ENCODE data around the gene CEBPG.

Gene CEBPG

DNA sequence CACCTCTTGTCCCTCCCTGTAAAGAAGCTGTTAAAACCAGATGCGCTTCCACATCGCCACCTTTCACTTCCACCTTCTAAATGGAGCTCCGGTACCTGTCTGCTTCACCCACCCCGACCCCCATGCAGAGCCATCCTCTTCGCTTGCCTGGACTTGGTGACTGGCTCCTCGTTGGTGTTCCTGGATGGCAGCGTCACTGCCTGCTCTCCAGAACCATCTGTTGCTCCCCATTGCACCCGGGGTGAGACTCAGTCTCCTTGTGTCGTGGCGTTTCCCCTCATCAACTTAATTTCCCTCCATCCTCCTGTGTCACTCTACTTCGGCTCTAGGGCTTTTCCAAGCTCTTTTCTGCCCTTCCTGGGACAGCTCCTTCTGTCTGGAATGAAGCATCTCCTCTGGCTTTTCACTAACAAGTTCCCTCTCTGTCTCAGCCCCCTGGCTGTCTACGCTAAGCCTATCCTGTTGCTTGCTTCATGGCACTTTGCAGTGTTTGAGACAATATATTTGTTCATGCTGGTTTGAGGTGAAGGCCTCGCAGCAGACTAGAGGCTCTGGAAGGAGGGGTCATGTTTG lies 10.3 kb downstream of the CEBPG start:
- DNase-seq: no peak

DNA sequence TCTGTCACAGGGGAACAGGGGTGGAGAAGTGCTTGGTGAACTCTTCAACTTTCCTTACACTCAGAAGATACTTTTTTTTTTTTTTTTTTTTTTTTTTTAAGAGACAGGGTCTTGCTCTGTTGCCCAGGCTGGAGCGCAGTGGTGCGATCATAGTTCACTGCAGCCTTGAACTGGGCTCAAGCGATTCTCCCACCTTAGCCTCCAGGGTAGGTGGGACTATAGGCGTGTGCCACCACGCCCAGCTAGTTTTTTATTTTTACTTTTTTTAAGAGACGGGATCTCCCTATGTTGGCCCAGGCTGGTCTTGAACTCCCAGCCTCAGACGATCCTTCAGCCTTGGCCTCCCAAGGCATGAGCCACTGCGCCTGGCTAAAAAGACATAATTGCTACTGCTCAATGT lies 11.5 kb downstream of the CEBPG start:
- DNase-seq: no peak

DNA sequence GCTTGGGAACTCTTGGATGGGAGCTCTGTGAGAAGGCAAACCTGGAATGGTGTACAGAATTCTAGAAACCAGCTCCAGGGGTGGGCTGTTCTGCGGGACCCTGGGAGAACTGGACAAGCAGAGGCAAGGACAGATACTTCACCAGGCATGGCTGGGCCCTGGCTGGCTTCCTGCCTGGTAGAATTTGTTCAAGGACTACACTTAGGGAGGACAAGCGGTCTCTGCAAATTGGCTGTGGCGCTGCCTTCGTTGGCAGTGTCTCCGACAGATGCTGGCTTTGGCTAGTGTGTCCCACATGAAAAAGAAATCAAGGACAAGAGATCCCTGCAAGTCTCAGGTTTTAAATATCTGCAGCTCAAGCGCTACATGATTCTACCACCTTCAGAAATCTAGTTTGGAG lies 12.4 kb downstream of the CEBPG start:
- DNase-seq: no peak

DNA sequence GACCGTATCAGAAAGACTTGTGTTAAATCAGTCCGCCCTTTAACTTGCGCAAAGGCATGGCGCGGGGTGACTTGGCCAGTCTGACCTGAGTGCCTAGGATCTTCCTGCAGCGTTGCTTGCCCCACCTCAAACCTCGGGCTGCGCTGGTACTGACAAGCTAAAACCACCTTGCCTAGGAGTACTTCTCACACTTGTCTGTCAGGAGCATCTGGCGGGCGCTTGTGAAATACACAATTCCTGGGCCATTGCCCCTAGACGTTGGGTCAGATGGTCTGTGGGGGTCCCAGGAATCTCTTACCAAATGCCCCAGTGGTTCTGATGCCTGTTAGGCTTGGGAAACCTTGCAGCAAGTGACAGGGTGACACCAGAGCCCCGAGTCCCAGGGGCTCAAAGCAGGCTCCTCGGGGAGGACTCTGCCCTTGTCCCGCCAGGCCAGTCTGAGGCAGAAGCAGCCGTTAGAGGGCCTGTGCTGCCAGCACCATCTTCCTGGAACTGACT lies 12.9 kb downstream of the CEBPG start:
- DNase-seq: no peak

DNA sequence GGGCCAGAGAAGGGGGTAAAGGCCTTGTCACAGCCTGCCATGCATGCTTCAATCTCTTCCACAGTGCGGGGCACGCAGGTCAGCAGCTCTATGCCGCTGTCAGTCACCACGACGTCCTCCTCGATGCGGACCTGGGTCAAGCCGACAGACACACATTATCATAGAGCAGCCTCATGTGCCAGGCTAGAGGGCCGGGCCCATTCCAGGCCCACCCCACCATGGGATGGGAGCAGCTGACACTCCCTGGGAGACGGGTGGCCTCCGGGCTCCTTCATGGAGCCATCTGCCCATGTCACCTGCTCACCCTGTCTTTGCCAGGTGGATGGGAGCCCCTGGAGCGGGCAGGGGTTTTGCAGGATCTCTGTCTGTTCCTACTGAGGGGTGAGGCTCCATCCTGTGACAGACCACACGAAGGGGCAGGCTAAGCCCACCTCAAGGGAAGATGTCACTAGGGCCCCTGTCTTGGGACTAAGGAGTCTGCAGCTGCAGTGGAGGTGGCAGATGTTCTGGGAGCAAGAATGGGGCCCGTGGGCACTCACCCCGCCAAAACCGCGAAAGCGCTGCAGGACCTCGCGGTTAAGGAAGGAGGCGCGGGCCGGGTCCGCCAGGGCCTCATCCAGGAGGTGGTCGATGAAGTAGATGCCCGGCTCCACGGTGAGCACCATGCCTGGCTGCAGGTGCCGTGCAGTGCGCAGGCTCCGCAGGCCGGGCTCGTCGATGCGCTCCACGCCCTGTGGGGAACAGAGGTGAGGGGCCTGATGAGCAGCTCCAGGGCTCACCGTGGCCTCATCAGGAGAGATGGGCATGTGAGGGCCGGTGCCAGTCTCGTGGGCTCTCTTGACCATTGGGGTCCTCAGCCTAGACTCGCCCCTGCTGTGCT lies 14.1 kb downstream of the CEBPG start:
- no peak for DNase-seq

DNA sequence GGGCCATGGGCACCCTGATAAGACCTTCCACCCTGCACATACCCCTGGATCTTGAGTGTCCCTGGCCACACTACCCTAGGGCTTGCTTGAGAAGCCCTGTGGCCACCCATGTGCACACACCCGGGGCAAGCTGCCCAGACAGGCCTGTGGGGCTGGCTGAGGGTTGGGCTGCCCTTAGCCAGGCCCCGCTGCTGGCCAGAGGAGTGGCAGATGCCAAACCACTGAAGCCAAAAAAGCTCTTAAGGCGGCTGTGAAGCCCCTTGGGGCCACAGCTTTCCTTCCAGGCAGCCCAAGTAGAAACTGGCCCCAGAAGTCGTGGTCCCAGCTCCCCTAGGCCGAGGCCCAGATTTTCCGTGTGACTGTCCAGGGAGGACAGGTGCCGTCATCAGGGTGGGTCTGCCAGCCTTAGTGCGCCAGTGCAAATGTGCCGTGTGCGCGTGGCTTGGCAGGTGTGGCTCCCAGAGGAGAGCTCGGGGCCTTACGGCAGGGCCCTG lies 14.8 kb downstream of the CEBPG start:
- DNase-seq: no peak

DNA sequence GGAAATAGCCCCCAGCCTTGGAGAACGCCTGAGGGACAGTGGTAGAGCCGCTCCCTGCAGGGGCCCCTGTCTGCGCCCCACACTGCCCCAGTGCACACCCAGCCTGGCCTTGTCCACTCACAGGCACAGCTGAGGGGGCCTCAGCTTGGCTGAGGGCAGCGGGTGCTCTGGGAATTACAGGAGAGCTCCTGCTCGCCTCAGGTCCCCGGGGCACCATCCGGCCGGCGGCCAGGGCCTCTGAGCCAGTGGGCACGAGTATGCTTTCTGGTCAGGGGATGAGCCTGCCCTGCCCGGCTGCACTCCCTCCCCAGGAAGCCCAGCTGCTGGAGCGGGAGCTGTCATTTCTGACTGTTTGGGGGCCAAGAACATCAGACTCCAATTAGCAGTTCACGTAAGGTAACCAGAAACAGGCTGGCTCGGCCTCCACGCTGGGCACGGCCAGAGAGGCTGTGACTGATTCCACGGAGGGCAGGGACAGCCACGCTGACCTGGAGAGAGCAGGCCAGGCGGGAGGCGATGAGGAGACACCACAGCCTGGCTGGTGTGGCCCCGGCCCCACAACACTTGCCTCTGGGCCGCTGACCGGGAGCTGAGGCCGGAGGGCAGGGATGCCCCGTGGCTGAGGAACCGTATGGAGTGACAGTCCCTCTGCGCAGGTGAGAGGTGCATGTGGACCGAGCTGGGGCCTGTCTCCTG lies 15.4 kb downstream of the CEBPG start:
- DNase-seq: no peak

DNA sequence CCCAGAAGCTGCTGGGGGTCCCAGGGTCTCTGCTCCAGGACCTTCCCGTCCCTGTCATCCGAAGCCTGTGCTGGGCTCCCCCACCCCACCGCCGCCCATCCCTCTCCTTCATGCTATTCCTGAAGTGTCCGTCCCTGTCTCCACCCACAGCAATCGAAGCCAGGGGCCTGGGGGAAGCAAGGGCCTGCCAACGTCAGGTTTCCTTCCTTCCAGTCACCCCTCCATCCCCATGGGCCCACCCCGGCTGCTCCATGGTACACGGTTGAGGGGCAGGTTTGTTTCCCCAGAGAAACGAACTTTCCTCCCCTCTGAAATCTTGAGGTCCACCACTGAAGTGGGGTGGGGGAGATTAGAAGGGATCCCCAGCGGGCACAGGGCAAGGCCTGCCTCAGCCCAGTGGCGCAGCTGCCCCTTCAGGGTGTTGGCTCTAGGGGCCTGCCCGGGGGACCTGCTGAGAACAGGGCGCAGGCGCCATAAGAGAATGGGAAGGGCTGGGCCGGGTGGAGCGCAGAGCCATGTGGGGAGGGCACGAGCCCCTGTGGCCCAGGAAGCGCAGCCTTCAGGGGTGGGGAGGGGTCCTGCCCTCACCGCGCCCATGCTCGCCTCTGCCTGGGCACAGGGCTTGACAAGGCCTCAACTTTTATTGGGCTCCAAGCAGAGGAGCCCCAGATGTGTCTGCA lies 16.1 kb downstream of the CEBPG start:
- no peak for DNase-seq

DNA sequence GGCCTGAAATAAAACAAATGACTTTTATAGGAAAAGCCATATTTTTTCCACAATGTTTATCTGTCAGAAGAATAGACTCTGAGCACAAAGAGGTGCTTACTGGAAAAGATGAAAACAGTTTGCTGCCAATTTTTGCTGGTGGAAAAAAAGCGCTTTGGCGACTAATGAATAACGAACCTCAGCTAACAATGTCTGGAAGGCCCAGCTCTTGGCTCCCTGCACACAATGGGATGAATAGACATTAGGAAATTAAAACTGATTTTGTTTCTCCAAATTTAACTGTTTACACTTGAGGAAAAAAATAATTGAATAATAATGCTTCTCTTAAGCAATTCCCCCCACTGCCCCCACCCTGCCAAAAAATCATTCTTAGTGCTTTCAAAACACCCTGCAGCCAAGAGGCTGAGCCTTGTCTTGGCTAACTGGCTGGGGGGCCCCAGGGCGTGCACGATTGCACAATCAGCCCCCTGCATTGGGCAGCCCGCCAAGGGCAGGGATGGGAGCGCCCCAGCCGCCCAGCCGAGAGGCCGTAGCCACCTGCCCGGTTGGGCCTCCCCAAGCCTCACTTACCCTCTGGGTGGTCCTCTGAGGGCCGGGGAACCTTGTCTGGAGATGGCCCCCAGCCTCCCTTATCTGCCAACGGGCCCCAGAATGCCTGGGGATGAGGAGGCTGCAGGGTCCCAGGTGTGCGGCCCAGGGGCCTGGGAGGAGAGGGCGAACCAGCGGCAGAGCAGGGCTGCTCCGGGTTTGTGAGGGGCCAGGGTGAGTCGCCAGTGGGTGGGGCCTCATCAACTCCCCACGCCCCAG lies 16.8 kb downstream of the CEBPG start:
- DNase-seq: no peak

DNA sequence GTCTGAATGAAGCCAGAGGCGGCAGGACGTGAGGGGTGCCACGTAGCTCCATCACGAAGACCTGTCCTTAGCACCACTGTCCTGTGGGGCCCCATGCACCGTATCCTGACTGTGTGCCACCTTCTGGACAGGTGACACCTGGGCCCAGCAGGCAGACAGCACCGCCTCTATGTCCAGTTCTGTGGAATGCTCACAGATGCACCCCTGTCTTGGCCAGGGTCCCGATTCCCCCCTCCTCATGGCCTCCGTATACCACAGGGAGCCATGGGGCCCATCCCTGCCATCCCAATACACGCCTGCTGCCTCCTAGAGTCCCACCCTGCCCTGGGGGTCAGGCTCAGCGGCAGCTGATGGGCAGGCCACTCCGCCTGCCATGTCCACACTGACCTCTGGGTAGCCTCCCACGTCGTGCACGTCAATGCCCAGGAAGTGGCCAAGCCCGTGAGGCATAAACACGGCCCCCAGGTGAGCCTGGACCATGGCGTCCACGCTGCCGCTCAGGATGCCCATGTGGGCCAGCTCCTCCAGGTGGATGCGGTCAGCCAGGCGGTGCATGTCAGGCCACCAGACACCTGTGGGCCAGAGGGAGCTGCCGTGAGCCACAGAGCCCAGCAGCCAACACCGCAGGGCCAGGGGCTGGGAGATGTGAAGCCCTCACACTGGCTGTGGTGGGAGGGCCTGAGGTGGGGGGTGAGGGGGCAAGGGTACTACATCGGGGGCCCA lies 17.6 kb downstream of the CEBPG start:
- DNase-seq: no peak

DNA sequence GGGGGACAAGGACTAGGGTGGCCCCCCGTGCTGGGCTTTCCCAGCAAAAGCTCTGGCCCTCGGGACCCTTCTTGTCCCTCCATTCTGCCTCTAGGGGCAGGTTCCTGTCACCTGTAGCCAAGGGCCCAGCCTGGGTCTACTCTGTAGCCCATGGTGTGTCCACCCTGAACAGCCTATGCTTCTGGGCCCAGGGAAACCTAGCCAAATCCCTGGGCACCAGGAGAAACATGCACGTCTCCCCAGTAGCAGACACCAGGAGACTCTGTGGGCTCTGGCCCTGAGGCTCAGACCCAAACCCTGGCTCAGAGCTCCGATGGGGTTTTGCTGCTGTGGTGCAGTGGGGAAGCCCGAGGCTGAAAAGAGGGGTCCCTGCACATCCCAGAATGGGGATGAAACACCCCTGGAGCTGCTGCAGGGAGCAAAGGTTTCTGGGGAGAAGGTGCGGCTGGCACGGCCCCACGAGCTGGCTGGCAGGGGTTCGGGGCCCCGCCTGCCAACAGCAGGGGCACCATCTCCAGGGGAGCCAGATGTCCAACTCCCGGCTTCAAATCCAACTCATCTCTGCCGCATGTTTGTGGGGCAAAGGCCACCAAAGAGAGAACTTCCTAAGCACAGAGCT lies 18.2 kb downstream of the CEBPG start:
- no peak for DNase-seq

DNA sequence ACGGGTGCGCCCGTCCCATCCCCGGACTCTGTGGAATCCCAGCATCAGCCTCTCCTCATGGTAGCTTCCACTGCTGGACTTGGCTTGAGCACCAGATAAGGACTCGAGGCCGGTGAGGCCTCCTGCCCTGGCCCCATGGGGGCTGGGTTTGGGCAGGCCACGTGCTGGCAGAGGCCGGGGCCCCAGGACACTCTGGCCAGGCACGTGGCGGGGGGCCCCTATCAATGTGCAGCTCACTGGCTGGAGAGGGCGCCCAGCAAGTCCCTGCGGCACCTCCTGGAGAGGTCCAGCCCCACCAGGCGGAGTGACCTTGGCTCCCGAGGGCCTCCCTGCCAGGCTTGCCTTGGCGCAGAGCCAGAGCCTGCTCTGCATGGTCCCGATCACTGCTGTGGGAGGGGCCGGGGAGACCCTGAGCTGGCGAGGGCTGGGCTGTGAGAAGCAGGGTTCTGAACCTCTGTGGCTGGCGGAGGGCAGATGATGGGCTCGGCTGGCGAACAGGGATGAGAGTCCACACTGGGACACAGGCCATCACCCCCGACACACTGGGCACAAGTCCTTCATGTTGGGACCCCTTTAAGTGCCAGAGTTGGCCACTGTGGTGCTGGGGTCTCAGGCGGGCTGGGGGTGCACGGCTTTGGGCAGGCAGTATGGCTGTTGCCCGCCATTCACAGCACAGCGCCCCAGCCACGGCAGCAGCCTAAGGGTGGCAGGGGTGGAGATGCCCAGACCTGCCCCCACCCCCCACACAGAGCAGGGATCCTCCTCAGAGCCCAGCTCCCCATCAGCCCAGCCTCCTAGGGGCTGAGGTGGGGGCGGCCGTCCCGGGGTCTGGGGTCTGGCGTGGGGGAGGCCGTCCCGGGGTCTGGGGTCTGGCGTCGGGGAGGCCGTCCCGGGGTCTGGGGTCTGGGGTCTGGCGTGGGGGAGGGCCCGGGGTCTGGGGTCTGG lies 19.1 kb downstream of the CEBPG start:
- DNase-seq: peak in 1 of 2 experiments; percentile 39

DNA sequence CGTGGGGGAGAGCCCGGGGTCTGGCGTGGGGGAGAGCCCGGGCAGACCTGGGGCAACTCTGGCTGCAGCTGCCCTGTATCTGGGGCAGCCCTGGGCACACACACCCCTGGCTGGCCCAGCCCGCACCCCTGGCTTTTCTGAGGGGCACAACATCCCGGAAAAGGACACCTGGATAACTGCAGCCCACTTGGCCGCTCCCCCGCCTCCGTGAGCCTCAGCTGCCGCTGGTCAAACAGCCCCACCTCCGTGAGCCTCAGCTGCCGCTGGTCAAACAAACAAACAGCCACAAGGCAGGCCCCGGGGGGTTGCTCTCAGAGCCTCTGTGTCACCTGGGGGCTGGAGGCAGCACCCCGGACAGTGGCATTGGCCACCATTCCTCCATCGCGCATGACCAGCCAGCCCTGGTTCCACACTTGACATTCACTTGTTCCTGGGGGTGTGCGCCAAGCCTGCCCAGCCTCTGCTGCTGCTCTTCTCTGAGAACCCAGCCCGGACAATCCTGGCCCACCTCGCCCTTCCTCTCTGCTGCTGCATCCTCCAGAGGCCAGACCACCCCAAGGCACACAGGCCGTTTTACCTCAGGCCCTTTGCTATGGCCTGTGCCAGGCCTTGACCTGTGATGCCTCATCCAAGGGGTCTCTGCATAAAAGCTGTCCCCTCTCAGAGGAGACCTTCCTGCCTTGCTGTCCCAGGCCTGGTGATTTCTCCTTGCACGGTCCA lies 19.9 kb downstream of the CEBPG start:
- DNase-seq: no peak

DNA sequence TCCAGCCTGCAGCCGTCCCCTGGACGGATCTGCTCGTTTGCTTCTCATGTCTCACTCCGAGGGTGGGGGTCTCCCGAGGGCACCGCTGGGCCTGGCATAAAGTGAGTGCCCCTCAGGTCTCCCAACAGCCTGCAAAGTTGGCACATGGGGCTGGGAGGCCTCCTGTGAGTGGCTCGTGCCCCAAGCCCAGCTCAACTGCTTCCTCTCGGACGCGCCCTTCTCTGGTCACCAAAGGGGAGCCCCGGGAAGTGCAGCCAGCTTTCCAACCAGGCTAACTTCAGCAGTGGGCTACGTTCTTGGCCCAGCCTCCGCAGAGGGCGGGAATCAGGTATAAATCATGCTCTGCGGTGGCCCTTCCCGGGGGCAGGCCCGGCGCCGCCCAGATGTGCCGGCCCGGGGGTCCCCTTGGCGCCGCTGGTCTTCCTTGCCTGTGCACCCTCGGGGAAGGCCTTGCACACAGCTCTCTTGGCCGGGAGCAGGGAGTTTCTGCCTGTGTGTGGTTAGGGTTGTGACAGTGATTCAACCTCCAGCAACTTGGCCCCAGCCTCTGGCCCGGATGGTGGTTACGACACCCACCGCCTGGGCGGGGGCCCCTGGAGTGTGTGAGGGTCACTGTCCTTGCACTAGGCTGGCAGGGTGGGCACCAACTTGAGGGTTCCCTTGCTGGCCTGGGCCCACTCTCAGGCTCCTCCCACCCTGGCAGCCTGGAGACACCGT lies 20.7 kb downstream of the CEBPG start:
- DNase-seq: no peak

DNA sequence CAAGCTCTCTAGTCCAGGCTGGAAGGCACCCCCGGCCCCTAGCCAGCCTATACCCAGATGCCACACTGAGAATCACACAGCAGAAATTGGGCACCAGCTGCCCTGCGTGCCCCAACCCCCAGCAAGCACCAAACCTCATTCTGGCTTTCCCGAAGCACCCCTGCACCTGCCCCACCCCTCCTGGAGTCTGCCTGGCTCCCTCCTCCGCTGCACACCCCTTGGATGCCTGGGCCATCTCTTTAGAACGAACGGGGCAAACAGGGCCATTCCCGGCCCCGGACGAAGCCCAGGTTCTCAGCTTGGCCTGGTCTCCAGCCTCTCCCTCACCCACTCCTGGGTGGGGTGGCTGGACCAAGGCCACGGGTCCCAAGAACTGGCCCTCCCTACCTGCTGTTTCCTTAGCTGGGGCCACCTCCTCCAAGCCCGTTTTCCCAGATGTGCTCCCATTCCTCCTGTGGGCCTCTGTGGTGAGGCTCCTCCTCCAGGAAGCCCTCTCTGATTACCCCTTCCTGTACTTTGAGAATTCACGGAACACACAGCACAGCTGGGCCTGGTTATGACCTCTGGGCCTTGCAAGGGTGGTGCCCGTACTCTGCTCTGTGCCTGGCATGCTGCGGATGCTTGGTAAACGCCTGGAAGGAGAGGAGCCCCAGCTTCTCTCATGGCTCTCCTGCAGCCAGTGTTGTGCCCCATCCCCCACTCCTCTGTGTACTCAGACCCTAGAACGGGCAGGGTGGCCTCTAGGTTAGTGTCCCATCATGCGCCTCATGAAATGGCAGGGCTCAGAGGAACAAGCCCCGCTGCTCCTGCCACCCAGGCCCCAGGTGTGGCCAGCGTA lies 21.4 kb downstream of the CEBPG start:
- DNase-seq: no peak

DNA sequence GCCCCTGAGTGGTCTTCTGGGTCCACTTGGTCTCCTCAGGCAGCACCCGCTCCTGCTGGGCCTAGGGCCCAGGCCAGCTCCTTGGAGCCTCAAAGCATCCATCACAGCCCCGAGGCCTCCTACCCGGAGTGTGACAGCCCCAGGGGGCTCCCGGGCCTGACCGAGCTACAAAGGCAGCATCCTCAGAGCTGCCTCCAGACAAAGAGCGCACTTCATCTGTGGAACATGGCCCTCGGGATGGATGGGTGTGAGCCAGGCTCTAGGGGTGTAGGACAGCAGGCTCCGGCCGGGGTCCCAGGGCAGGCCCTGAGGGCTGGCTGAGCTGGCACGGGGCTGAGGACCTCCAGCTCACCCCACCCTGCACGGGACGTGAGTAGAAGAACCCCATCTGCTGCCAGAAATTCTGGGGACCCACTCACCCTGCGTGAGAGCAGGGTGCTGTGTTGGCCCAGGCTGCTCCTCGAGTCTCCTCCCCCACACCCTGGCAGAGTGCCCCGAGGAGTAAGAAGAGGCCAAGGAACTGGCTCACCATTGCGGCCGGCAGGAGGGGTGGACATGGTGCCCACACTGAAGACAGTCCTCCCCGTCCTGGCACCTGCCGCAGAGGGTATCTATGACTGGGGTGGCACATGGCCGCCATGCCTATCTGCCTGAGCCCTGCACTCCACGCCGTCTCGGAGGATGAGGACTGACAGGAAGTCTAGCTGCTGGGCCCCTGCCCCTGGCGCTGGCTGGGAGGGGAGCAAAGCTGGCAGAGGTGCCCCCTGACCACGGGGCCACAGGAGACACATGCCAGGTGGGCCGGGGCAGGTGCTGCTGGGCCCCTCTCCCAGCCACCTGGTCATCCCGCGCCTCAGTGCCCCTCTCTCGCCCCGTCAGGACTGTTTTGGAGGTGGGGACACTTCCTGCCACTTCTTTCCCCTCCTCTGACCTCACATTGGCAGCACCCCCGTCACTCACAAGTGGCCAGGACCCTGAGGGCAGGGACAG lies 22.3 kb downstream of the CEBPG start:
- no peak for DNase-seq

Data from NCI-H526 (cell line).